Measurements from ENCODE around the gene KAZN. TPM values are rescaled to one million over a fixed set of nuclear protein-coding genes. Genes with fewer than 3 reads are reported as not detected.

Gene KAZN
- polyA plus RNA-seq, 1 donor from 2014 or later, result 20.6 TPM

- Histone ChIP-seq H3K36me3 (ENCODE audit: insufficient read depth, low read length) (no peaks in the 10 kb centered on the region), H3K9me3 (ENCODE audit: low read length) (no peaks in the 10 kb centered on the region), H3K9me2 (ENCODE audit: insufficient read depth, low read length) (no peaks in the 10 kb centered on the region), H2AFZ (ENCODE audit: low read depth, low read length) (no peak overlapping the region), H3K27ac (ENCODE audit: low read length) (no peak overlapping the region), H3K4me2 (ENCODE audit: low read length) (no peak overlapping the region), H4K20me1 (ENCODE audit: insufficient read depth) (no peaks in the 10 kb centered on the region), H3K27me3 (ENCODE audit: insufficient read depth, low read depth, low read length) (no peaks in the 10 kb centered on the region), H3F3A (ENCODE audit: insufficient read depth, low read length, poor library complexity, severe bottlenecking) (no peaks in the 10 kb centered on the region), H3K79me2 (replicated peaks; ENCODE audit: insufficient read depth, low read length) (peaks cover 3% of the 10 kb centered on the region), H3K9ac (ENCODE audit: low read length) (no peak overlapping the region), H3K4me3 (ENCODE audit: low read length) (no peak overlapping the region)
- TF ChIP-seq EP300 (conservative IDR thresholded peaks at IDR 0.05; ENCODE audit: poor library complexity, severe bottlenecking) (no peak), RAD21 (conservative IDR thresholded peaks at IDR 0.05) (no peak), MXI1 (conservative IDR thresholded peaks at IDR 0.05; ENCODE audit: poor library complexity, severe bottlenecking) (no peak), CTCF (IDR thresholded peaks at IDR 0.05; ENCODE audit: poor library complexity, severe bottlenecking) (no peak), TAF1 (IDR thresholded peaks at IDR 0.05; ENCODE audit: low read depth) (no peak), POLR2AphosphoS5 (IDR thresholded peaks at IDR 0.05) (no peak), SMC3 (conservative IDR thresholded peaks at IDR 0.05; ENCODE audit: poor library complexity) (no peak), EZH2 (IDR thresholded peaks at IDR 0.05; ENCODE audit: borderline replicate concordance, insufficient read depth, low read length, poor library complexity, severe bottlenecking) (no peak), REST (IDR thresholded peaks at IDR 0.05; ENCODE audit: borderline replicate concordance) (no peak)
Observed at GRCh38 chr1:14713077-14713476, 114.6 kb downstream of the KAZN start.

- Histone ChIP-seq H3K4me2 (ENCODE audit: low read length) (no peak overlapping the region), H3K4me3 (ENCODE audit: low read length) (no peak overlapping the region), H2AFZ (ENCODE audit: low read depth, low read length) (no peak overlapping the region), H3F3A (ENCODE audit: insufficient read depth, low read length, poor library complexity, severe bottlenecking) (no peaks in the 10 kb centered on the region), H4K20me1 (ENCODE audit: insufficient read depth) (no peaks in the 10 kb centered on the region), H3K9me3 (ENCODE audit: low read length) (no peaks in the 10 kb centered on the region), H3K27me3 (ENCODE audit: insufficient read depth, low read depth, low read length) (no peaks in the 10 kb centered on the region), H3K9me2 (ENCODE audit: insufficient read depth, low read length) (no peaks in the 10 kb centered on the region), H3K27ac (ENCODE audit: low read length) (no peak overlapping the region), H3K36me3 (ENCODE audit: insufficient read depth, low read length) (no peaks in the 10 kb centered on the region), H3K9ac (ENCODE audit: low read length) (no peak overlapping the region), H3K79me2 (replicated peaks; ENCODE audit: insufficient read depth, low read length) (peaks cover 3% of the 10 kb centered on the region)
- TF ChIP-seq EZH2 (IDR thresholded peaks at IDR 0.05; ENCODE audit: borderline replicate concordance, insufficient read depth, low read length, poor library complexity, severe bottlenecking) (no peak), POLR2AphosphoS5 (IDR thresholded peaks at IDR 0.05) (no peak), REST (IDR thresholded peaks at IDR 0.05; ENCODE audit: borderline replicate concordance) (no peak)
Observed at GRCh38 chr1:14715266-14715665, 116.8 kb downstream of the KAZN start.
